NCI-H345 treated with DMSO at 0.1 percent for 48 hours (cell line): ENCODE results near the gene IFRD2.
A peak's percentile ranks its signal among the peaks of the same experiment; 100 is the strongest.
"Not testable (repeated sequence)": the region's sequence is repeated elsewhere in the genome, so short reads cannot be mapped to it uniquely, and the experiment has no call there.

ENCODE experiments used
- DNase-seq: peaks from one replicate; lab custom pipeline; 2025; ENCODE audit not compliant: unreplicated experiment; lab: John Stamatoyannopoulos, UW

The IFRD2 gene

GRCh38 chr3:50268703-50269451 lies 23.4 kb downstream of the IFRD2 start, which contains the start of gene SEMA3B:
TSS of gene SEMA3B (plus strand) at chr3:50269147. CDS start at chr3:50269241, 94 bp downstream.
- no peak for DNase-seq

- no peak for DNase-seq
These were observed 24.0 kb downstream of the IFRD2 start for GRCh38 chr3:50268276-50268675.

- DNase-seq: no peak
These were observed 24.8 kb downstream of the IFRD2 start for GRCh38 chr3:50267280-50267913.

- DNase-seq: no peak
These were observed 25.4 kb downstream of the IFRD2 start for GRCh38 chr3:50266836-50267235.

- no peak for DNase-seq
These were observed 26.2 kb downstream of the IFRD2 start for GRCh38 chr3:50266017-50266416.

GRCh38 chr3:50265571-50265970 lies 26.7 kb downstream of the IFRD2 start:
- DNase-seq: no peak

GRCh38 chr3:50264964-50265485 lies 27.2 kb downstream of the IFRD2 start:
- DNase-seq: no peak

GRCh38 chr3:50264383-50264963 lies 27.8 kb downstream of the IFRD2 start:
- DNase-seq: no peak

- no peak for DNase-seq
These were observed 28.5 kb downstream of the IFRD2 start for GRCh38 chr3:50263478-50264382.

- DNase-seq: no peak
These were observed 29.5 kb downstream of the IFRD2 start for GRCh38 chr3:50262778-50263177.

- DNase-seq: not testable (repeated sequence)
These were observed 30.0 kb downstream of the IFRD2 start for GRCh38 chr3:50262200-50262599.

- no peak for DNase-seq
These were observed 30.7 kb downstream of the IFRD2 start for GRCh38 chr3:50261505-50261904.

GRCh38 chr3:50260942-50261441 lies 31.2 kb downstream of the IFRD2 start:
- DNase-seq: no peak

- DNase-seq: peak; percentile 49
These were observed 31.9 kb downstream of the IFRD2 start for GRCh38 chr3:50260027-50260941.

GRCh38 chr3:50259432-50260026 lies 32.7 kb downstream of the IFRD2 start:
- peak; percentile 28 for DNase-seq

- DNase-seq: no peak
These were observed 33.2 kb downstream of the IFRD2 start for GRCh38 chr3:50258979-50259378.

- no peak for DNase-seq
These were observed 34.1 kb downstream of the IFRD2 start for GRCh38 chr3:50258029-50258680.

- no peak for DNase-seq
These were observed 35.0 kb downstream of the IFRD2 start for GRCh38 chr3:50256978-50257890.
